Panc1 (cell line): Measurements from ENCODE around the gene WDFY1.

Source experiments
- CTCF ChIP-seq: fragments of 450-650 bp; IDR thresholded peaks from 2 replicates; pipeline ENCODE4 v1.5.1; 2017; ENCODE audit warnings: mild to moderate bottlenecking
- POLR2AphosphoS5 ChIP-seq: IDR thresholded peaks from 2 replicates; pipeline ENCODE4 v1.6.1; 2012; ENCODE audit warnings: mild to moderate bottlenecking, low read depth, low read length, moderate library complexity
- REST ChIP-seq, 2 experiments: IDR thresholded peaks; 2 replicates each; pipeline ENCODE4 v1.6.1; 2011 to 2012; ENCODE audit warnings: low read depth in 2 of 2, control low read depth in 1 of 2, low read length in 1 of 2, mild to moderate bottlenecking in 1 of 2, moderate library complexity in 1 of 2; ENCODE audit not compliant: insufficient read depth in 1 of 2
- SIN3A ChIP-seq: IDR thresholded peaks from 2 replicates; pipeline ENCODE4 v1.6.1; 2012; ENCODE audit warnings: low read depth, mild to moderate bottlenecking, low read length, moderate library complexity, borderline replicate concordance; ENCODE audit not compliant: insufficient read depth
- TCF7L2 ChIP-seq: IDR thresholded peaks from 2 replicates; pipeline ENCODE4 v1.6.1; 2011; ENCODE audit warnings: mild to moderate bottlenecking, low read depth, low read length, inconsistent platforms

- no peak for TF ChIP-seq POLR2AphosphoS5
- no peak for TF ChIP-seq CTCF
- TF ChIP-seq REST (IDR thresholded peaks at IDR 0.05; ENCODE audit: insufficient read depth in 1 of 2, low read depth in 2 of 2, low read length in 1 of 2), result no peak
- no peak for TF ChIP-seq TCF7L2
- TF ChIP-seq SIN3A, result no peak
Observed at GRCh38 chr2:223859070-223859469, 86.1 kb downstream of the WDFY1 start.
